ENCODE measurements around the gene TNFRSF4.
"Not testable (repeated sequence)": the region's sequence is repeated elsewhere in the genome, so short reads cannot be mapped to it uniquely, and the experiment has no call there.

TNFRSF4 gene

DNA sequence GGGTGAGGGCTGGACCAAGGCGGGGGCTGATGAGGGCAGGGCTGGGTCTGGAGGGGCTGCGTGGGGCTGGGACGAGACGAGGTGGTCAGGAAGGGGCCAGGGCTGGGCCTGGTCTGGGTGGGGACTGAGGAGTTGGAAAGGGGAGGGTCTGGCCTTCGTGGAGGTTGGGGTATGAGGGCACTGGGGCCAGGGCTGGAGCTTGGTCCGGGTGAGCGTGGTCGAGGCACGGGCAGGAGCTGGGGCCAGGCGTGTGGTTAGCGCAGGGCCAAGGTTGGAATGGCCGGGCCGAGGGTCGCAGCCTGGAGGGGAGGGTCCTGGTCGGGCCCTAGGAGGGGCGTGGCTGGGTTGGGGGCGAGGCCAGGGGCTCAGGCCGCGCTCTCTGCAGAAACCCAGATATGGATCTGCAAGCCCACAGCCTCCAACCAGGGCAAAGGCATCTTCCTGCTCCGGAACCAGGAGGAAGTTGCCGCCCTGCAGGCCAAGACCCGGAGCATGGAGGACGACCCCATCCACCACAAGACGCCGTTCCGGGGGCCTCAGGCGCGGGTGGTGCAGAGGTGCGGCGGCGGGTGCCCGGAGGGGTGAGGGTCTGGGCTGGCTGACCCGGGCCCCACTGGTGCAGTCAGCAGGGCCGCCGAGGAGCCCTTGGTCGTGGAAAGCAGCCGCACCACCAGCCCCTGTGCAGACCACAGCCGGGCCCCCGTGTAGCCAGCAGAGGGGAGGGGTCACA, 31.3 kb downstream of the TNFRSF4 start:
- no peak for DNase-seq (ENCODE audit: low spot score)

DNA sequence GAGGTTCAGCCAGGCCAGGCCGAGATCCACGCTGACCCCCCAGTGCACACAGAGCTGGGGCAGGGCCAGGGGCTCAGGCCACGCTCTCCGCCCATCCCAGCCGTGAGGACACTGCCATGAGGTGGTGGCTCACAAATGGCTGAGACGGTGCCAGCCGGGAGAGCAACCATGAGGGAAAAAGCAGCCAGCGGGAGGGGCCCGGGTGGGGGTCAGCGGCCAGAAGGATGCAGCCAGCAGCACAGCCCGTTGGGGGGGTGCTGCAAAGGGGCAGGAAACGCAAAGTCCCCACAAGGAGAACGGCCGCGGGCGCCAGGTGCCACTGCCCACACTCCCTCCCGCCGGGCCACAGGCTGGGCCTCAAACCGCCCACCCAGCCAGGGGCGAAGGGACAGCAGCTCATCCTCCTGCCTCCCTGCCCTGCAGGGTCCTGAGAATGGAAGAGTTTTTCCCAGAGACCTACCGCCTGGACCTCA, 32.0 kb downstream of the TNFRSF4 start:
- DNase-seq (ENCODE audit: low spot score) = no peak

DNA sequence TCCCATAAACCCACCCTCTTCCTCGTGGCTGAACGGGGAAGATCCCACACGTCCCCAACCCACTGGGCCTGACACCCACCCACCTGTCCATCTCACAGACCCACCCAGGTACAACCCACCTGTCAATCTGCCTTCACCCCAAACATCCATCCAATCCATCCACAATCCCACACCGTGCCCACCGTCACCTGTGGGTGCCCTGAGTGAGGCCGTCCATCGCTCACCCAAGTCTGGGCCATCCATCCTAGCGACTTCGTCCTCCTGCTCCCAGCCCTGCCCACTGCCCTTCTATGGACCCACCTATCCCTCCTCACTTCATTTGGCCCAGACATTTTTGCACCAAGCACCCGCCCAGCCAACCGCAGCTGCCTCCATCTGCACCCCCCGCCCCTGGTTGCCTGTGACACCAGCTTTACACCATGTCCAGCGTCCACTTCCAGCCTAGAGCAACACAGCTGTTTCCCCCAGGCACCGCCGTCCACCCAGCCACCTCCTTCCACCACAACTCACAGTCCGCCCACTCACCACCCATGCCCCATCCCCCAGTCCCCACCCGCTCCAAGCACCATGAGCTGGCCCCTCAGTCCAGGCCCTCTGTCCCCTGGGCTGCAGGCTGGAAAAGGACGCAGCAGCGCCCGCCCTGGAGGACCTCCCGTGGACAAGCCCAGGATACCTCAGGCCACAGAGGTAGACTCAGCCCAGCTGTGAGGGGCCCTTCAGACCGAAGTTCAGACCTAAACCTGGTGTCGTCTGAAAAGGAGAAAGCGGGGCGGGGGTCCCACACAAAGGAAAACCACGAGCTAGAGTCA, 32.6 kb downstream of the TNFRSF4 start:
- DNase-seq (ENCODE audit: low spot score) = no peak

DNA sequence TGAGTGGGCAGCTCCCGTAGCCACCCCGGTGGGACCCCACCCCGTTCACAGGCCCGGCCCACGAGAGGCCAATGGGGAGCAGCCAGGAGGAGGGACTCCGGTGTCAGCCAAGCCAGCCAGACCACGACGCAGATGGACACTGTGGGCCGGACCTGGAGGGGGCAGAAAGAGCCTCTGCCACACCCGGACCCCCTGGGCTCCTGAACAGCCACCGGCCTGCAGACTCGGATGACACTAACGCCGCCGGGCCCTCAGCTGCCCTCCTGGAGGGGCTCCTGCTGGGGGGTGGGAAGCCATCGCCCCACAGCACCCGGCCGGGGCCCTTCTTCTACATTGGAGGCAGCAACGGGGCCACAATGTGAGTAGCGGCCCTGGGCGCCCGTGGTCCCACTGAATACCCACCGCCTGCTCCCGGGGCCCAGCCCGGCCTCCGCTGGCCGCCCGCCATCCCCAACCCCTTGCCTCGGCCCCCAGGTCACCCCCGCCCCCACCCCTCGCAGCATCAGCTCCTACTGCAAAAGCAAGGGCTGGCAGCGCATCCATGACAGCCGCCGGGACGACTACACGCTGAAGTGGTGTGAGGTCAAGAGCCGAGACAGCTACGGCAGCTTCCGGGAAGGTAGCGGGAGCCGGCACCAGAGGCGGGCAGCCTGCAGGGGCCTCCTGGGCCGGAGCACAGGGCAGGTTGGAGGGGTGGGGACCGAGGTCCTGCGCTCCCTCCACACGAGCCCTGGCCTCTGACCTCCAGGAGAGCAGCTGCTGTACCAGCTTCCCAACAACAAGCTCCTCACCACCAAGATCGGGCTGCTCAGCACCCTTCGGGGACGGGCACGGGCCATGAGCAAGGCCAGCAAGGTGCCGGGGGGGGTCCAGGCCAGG, 33.7 kb downstream of the TNFRSF4 start:
- DNase-seq (ENCODE audit: low spot score) = no peak

DNA sequence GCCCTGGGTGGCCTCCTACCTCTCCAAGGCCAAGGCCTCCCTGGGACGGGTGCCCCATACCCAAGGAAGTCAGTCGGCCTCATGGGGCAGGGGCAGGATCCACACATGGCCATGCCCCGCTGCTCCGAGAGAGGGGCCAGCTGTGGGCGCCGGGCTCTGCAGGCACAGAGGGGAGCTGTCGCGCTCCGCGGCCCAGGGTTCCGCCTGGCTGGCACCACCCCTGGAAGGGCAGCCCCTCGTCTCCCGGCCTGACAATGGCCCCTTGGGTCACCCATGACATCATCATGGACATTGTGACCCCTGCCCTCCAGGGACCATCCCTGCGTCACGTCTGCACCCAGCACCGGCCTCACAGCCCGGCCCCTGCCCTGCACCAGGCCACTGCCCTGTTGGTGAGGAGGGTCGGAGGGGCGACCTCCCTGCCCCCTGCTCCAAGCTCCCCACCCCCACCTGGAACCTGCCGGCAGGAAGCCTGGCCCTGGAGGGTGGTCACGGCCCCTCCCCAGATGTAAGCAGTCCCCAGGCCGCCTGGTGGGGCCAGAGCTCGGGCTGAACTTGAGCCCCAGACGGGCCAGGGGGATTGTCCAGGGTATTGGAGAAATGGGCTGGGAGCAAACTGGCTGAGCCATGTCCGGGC, 34.5 kb downstream of the TNFRSF4 start:
- DNase-seq (ENCODE audit: low spot score) = no peak

DNA sequence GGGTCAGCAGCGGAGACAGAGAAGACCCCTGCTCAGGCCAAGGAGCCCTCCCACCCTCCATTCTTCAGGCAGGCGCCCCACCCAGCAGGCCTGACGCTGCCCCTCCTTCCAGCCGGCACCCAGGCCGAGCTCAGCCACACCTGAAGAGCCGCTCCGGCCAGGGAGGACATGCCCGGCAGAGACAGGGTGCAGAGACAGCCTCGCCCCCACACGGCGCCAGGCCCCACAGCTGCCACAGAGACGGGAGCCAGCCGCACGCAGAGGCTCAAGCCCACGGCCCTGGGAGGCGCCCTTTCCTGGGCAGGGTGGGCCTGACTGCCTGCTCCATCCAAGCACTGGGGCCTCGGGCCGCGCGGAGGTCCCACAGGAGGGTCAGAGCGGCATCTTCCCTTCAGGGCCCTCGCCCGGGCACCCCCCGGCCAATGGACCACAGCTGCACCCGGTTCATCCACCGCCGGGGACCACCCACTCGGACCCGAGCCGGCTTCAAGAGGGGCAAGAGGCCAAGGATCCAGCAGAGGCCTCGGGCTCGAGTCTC, 35.1 kb downstream of the TNFRSF4 start:
- DNase-seq (ENCODE audit: low spot score) = no peak

DNA sequence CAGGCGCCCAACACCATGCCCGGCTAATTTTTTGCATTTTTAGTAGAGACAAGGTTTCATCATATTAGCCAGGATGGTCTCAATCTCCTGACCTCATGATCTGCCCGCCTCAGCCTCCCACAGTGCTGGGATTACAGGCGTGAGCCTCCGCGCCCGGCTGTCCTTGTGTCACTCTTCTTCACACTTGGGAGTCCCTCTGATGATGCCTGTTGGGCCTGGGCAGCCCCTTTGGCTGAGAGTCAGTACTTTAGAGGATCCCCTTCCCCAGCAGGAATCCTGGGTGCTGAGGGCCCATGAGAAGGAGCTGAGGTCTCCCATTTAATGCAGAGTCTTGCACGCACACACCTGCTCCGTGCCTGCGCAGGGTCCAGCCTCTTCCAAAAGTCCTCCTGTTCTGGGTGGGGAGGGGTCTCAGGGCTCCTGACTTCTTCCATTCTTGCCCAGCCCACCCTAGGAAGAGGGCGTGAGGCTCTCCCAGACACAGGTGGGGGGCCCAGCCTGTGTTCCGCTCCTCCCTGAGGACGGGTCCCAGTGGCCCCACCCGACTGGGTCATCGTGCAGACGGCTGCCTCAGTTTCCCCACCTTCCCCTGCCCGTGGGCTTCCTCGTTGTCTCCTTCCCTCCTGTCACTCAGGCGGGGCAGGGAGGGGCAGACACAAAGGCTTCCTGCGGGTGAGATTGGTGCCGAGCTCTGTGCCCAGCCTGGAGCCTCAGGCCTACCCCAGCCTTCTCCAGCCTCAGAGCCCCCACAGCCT, 36.3 kb downstream of the TNFRSF4 start:
- no peak for DNase-seq (ENCODE audit: low spot score)

DNA sequence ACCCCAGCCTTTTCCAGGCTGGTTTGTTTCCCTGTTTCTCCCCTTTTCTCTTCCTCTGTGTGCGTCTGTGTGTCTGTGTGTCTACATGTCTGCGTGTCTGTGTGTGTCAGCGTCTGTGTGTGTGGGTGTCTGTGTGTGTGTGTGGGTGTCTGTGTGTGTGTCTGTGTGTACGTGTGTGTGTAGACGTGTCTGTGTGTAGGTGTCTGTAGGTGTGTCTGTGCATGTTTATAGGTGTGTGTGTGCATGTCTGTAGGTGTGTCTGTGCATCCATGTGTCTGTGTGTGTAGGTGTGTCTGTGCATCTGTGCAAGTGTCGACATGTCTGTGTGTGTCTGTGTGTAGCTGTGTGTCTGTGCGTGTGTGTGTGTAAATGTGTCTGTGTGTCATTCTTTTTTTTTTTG, 37.0 kb downstream of the TNFRSF4 start:
- no peak for DNase-seq (ENCODE audit: low spot score)

DNA sequence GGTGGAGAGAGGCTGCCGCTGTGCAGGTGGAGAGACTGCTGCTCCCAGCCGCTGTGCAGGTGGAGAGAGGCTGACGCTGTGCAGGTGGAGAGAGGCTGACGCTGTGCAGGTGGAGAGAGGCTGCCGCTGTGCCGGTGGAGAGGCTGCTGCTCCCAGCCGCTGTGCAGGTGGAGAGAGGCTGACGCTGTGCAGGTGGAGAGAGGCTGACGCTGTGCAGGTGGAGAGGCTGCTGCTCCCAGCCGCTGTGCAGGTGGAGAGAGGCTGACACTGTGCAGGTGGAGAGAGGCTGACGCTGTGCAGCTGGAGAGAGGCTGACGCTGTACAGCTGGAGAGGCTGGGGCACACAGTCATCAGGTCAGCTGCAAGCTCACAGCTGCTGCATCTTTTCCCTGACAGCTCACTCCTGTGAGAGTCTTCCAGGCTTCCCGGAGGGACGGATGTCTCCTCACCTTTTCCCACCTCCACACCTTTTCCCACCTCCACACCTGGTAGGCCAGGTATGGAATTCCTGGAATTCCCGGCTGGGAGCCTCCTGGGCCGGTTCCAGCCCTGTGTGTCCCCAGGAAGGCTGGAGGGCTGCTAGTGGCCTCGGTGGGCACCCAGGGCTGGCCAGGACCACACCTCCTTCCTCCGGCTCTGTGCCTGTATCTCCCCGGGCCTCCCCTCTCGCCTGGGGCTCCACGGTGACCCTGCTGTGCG, 37.7 kb downstream of the TNFRSF4 start:
- not testable (repeated sequence) for DNase-seq (ENCODE audit: low spot score)

DNA sequence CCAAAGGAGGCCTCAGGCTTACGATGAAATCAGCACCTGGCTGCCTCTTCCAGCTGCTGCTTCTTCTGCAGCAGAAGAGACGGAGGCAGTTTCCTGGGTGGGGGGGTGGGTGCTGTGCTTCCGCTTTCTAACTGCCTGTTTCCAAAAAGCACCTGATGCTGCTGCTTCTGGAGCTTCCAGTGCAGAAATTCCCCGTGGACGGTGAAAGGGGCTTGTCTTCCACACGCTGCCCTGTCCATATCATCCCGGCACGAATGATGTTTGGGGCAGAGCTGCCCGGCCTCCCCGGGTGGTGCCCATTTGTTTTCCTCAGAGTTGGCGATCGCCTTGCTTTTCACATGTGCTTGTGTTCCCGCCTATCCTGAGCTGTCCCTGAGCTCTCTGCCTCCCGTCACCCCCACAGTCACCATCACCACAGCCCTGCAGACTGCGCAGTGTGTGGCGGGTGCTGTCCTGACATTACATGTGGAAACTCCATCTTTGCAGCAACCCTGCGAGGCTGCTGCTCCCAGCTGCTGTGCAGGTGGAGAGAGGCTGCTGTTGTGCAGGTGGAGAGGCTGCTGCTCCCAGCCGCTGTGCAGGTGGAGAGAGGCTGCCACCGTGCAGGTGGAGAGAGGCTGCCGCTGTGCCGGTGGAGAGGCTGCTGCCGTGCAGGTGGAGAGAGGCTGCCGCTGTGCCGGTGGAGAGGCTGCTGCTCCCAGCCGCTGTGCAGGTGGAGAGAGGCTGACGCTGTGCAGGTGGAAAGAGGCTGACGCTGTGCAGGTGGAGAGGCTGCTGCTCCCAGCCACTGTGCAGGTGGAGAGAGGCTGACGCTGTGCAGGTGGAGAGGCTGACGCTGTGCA, 38.5 kb downstream of the TNFRSF4 start:
- DNase-seq (ENCODE audit: low spot score) = no peak

DNA sequence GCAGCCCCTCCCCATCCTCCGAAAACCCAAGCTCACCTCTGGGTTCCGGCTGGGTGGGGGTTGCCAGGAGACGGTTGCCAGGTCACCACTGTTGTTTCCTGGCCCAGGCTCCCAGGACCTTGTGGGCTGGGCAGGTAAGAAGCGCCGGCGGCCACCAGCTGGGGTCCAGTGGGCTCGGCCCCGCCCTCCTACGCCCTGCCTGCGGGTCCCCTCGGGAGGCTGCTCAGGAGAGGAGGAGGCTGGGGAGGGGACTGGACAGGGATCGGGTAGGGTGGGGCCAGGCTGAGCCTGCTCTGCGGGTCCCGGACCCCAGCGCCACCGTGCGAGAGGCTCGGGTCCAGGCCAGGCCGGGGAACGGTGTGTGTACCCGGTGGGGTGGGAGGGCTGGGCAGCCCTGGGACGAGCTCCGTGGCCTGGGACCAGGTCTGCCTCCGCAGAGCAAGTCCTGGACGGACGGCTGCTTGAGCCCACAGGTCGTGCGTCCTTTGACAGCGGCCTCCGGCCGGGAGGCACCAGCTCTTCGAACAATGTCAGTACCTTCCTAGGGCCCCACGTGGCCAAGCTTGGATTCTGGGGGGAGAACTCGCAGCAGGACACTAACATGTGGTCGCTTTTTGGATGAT, 40.0 kb downstream of the TNFRSF4 start, which contains the start of gene TTLL10:
TTLL10 (plus strand) TSS at position 88 of the 623 bp plus-strand sequence. CDS start 5,336 bp downstream, outside the sequence.
- DNase-seq (ENCODE audit: low spot score) = no peak

DNA sequence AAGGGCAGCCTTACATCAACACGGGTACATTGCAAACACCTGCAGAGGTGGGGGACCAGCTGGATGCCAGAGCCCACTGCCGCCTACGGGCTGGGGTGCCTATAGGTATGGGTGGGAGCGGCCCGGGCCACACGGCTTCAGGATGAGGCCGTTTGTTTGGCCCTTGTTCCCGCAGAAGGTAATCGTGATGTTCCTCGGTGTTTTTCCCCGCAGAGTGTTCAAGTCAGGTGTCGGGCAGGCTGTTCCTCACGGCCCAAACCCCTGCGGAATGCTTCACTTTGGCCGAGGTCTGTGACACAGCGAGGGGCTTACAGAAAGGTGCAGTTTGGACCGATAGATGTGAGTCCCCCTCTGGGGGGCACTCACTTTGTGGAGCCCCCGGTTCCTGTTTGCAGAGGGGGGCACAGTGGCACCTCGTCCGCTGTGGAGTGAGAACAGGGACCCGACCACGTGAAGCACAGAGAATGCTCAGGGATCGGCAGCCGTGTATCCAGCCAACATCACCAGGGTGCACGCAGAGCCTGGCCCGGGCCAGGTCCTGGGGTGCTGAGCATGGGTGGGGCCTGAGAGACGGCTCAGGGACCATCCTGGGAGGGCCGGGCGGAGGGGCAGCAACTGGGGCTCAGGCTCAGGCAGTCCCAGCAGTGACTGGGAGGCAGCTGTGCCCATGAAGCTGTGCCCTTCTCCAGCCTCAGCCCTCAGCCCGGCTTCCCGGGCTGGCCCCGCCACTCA, 40.7 kb downstream of the TNFRSF4 start:
- no peak for DNase-seq (ENCODE audit: low spot score)

DNA sequence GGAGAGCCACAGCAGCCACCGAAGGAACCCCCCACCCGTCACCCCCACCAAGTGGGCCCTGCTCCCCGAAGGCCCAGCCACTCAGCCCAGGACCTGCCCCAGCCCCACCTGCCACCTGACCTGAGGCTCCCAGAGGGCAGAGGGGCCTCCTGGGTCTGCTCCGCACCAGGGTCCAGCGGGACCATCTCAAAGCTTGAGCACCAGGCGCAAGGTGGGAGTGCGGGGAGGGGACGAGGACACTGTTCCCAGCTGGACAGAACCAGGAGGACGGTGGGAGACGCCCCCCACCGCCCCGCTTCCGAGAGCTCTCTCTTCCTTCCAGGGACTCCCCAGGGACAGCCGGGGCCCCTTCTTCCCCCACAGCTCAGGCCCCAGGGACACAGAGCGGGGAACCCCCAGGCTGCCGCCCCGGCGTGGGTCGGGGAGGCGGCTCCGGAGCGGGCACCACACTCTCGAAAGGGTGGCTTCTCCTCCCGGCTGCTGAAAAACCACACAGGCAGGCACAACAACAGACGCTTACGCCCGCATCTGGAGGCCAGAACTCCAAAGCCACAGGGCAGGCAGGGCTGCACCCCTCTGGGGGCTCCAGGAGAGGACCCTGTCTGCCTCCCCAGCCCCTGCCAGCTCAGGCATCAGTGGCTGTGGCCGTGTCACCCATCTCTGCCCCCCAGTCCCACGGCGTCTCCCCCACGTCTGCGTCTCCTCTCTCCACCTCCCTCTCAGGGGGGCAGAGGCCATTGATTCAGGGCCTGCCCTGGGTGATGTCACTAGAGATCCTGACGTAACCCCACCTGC, 42.2 kb downstream of the TNFRSF4 start:
- no peak for DNase-seq (ENCODE audit: low spot score)

DNA sequence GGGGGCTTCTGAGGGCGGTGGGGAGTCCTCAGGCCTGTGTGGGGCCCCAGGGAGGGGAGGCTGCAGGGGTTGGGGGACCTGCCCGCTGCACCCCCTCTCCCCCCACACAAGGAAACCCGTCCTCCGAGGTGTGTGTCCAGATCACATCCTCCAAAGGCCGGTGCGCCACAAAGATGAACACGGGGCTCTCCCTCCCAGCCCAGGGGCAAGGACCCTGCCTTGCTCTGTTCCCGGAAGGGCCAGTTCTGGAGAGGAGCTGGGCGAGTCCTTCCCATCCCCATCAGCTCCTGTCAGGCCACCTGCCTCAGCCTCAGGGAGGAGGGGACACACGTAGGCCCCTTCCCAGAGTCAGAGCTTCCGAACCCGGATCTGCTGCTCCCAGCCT, 42.8 kb downstream of the TNFRSF4 start:
- no peak for DNase-seq (ENCODE audit: low spot score)

DNA sequence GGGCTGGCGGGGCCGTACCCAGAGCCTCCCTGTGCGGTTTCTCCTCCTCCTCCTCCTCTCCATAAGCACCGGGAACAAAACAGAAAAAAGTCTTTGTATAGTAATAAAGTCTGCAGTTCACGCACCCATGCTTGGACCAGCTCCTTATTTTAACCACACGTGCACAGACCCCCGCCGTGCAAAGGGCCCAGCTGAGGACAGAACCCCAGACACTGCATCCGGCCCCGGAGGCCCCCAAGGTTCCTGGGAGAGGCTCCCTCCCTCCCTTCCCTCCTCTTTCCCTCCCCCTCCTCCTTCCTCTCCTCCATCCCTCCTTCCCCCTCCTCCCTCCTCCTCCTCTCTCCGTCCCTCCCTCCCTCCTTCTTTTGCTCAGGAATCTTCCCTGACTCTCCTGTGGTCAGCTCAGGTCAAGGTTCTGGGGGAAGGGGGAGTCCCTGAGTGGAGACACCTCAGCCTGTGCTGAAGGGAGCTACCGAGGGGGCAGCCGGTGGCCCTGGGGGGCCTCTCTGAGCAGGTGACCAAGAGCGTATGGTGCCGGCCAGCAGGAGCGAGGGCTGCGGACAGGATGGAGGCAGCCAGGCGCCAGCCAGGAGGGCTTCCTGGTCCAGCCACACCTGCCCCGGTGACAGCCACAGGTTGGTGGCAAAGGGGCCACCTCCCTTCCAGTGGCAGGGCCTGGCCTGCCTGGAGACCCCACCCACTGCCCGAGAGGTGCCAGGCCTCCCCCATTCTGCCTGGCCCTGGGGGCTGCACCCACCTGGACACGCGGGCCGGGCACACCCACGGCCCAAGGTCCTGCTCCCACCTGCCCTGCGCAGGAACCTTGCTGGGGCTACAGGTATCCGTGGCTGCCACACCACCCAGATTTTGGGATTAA, 43.5 kb downstream of the TNFRSF4 start:
- DNase-seq (ENCODE audit: low spot score) = no peak
